Liver (tissue), 9 donors: ENCODE data around the gene DTNA. TPM values are rescaled to one million over a fixed set of nuclear protein-coding genes. Genes with fewer than 3 reads are reported as not detected.

Source experiments
- DNase-seq: peaks from one replicate; pipeline ENCODE4 v3.0.0-alpha.2; 2017; ENCODE audit warnings: low spot score
- H3K27ac ChIP-seq, 2 donors: one replicate each; pipeline ENCODE4 v1.7.0; 2013; ENCODE audit warnings: inconsistent platforms in 2 of 2, low read length in 2 of 2, control low read depth in 1 of 2, low read depth in 1 of 2, mild to moderate bottlenecking in 1 of 2
- H3K27me3 ChIP-seq, 4 donors: one replicate each; pipeline versions ENCODE4 v1.6.1 to v1.7.0; 2013; ENCODE audit warnings: low read length in 3 of 4, inconsistent platforms in 1 of 4, mild to moderate bottlenecking in 1 of 4, moderate library complexity in 1 of 4; ENCODE audit not compliant: control insufficient read depth in 4 of 4, insufficient read depth in 4 of 4
- H3K36me3 ChIP-seq, 4 donors: one replicate each; pipeline versions ENCODE4 v1.6.1 to v1.7.0; 2013; ENCODE audit warnings: low read length in 3 of 4, mild to moderate bottlenecking in 3 of 4, low read depth in 1 of 4, moderate library complexity in 1 of 4; ENCODE audit not compliant: control insufficient read depth in 4 of 4, insufficient read depth in 3 of 4
- H3K4me1 ChIP-seq, 4 donors: one replicate each; pipeline versions ENCODE4 v1.6.1 to v1.7.0; 2013; ENCODE audit warnings: low read length in 3 of 4, mild to moderate bottlenecking in 3 of 4, moderate library complexity in 1 of 4; ENCODE audit not compliant: control insufficient read depth in 4 of 4, insufficient read depth in 4 of 4
- H3K4me3 ChIP-seq, 3 donors: one replicate each; pipeline versions ENCODE4 v1.6.1 to v1.7.0; 2013; ENCODE audit warnings: low read length in 3 of 3, control low read depth in 1 of 3, low read depth in 1 of 3, mild to moderate bottlenecking in 1 of 3
- H3K9ac ChIP-seq, 2 donors: one replicate each; pipeline ENCODE4 v1.7.0; 2013; ENCODE audit warnings: low read length in 2 of 2, mild to moderate bottlenecking in 2 of 2, moderate library complexity in 2 of 2, control low read depth in 1 of 2, low read depth in 1 of 2
- H3K9me3 ChIP-seq, 4 donors: one replicate each; pipeline versions ENCODE4 v1.6.1 to v1.7.0; 2013; ENCODE audit warnings: low read length in 3 of 4; ENCODE audit not compliant: control insufficient read depth in 4 of 4
- CTCF ChIP-seq: fragments of 150-350 bp; IDR thresholded peaks from 2 replicates; pipeline ENCODE4 v1.5.1; 2017; ENCODE audit warnings: improper control_type of control experiment, low read depth, low read length; ENCODE audit not compliant: missing input control
- FOXA1 ChIP-seq: IDR thresholded peaks from 2 replicates; pipeline ENCODE4 v1.6.1; 2016; ENCODE audit warnings: antibody characterized with exemption
- FOXA2 ChIP-seq: IDR thresholded peaks from 2 replicates; pipeline ENCODE4 v1.6.1; 2016; ENCODE audit warnings: antibody characterized with exemption
- GABPA ChIP-seq, 2 donors: IDR thresholded peaks in 1 of 2; conservative IDR thresholded peaks in 1 of 2; 2 replicates each; pipeline ENCODE4 v1.6.1; 2016; ENCODE audit warnings: antibody characterized with exemption in 2 of 2, mild to moderate bottlenecking in 1 of 2, moderate library complexity in 1 of 2
- HNF4G ChIP-seq: IDR thresholded peaks from 2 replicates; pipeline ENCODE4 v1.6.1; 2016; ENCODE audit warnings: antibody characterized with exemption
- JUND ChIP-seq, 2 donors: IDR thresholded peaks; 2 replicates each; pipeline ENCODE4 v1.6.1; 2016; ENCODE audit warnings: antibody characterized with exemption in 2 of 2
- REST ChIP-seq: IDR thresholded peaks from 2 replicates; pipeline ENCODE4 v1.6.1; 2016; ENCODE audit warnings: antibody characterized with exemption, mild to moderate bottlenecking
- RXRA ChIP-seq, 2 donors: IDR thresholded peaks; 2 replicates each; pipeline ENCODE4 v1.6.1; 2017 to 2018; ENCODE audit warnings: antibody characterized with exemption in 2 of 2, mild to moderate bottlenecking in 1 of 2
- SP1 ChIP-seq: IDR thresholded peaks from 2 replicates; pipeline ENCODE4 v1.6.1; 2018; ENCODE audit warnings: antibody characterized with exemption, mild to moderate bottlenecking
- ZBTB33 ChIP-seq: IDR thresholded peaks from 2 replicates; pipeline ENCODE4 v1.6.1; 2016; ENCODE audit warnings: antibody characterized with exemption
- WGBS: extraction: QIAGEN DNeasy Blood & Tissue Kit; methylation state at CpG from one replicate; pipeline ENCODE4 v1.1.7; 2013; 5-methylcytosine and 5-hydroxymethylcytosine counted together
- polyA plus RNA-seq, 2 donors: library from polyadenylated mRNA; stranded (reverse) in 1 of 2; unstranded in 1 of 2; fragments of 200-250 nt in 1 of 2; fragments of >200 nt in 1 of 2; fragmentation: Nextera tagmentation in 1 of 2; extraction: Ambion mirVana in 1 of 2; gene quantifications; one replicate each; pipeline versions ENCODE4 v1.2.1 to v1.2.3, GENCODE V29; 2013 to 2015
- total RNA-seq, 2 donors: library from RNA; depleted of rRNA; stranded (reverse); fragments of >200 nt; gene quantifications; one replicate each; pipeline ENCODE4 v1.2.3, GENCODE V29; 2014
- donor health status: healthy.
- donor health status: healthy.
- donor health status: healthy.
- donor health status: healthy.
- donor health status: healthy.

The DTNA gene
- total and polyA plus RNA-seq, 4 donors: 0.33 to 3.2 (median 1.4) TPM

GRCh38 chr18:34702814-34703213, 7.3 kb upstream of the DTNA start:
- TF ChIP-seq FOXA1 (no peak), CTCF (no peak), ZBTB33 (no peak), HNF4G (no peak), RXRA (IDR thresholded peaks at IDR 0.05) (no peak), REST (no peak), GABPA (IDR thresholded peaks at IDR 0.05 in 1 of 2, conservative IDR thresholded peaks at IDR 0.05 in 1 of 2) (no peak)
- WGBS: 91% methylated on average over 3 of the region's 3 CpGs
- Histone ChIP-seq H3K36me3 (no peaks in the 10 kb centered on the region), H3K9me3 (no peaks in the 10 kb centered on the region), H3K4me1 (no peaks in the 10 kb centered on the region), H3K27ac (no peak overlapping the region), H3K27me3 (no peaks in the 10 kb centered on the region), H3K4me3 (no peak overlapping the region), H3K9ac (no peak overlapping the region)
- DNase-seq: no peak

GRCh38 chr18:34704074-34704473, 6.0 kb upstream of the DTNA start:
- H3K27ac ChIP-seq: no peak overlapping the region
- DNase-seq: no peak
- H3K4me1 ChIP-seq: no peaks in the 10 kb centered on the region
- no peak overlapping the region for H3K4me3 ChIP-seq
- H3K36me3 ChIP-seq: no peaks in the 10 kb centered on the region
- no peak overlapping the region for H3K9ac ChIP-seq
- no peaks in the 10 kb centered on the region for H3K9me3 ChIP-seq
- peaks cover 0 to 1% (median 0%) of the 10 kb centered on the region in 4 donors for H3K27me3 ChIP-seq
- no peak for TF ChIP-seq SP1
- TF ChIP-seq FOXA2: no peak
- TF ChIP-seq ZBTB33: no peak
- no peak for TF ChIP-seq JUND (IDR thresholded peaks at IDR 0.05)
- 86% methylated on average over 1 of the region's 1 CpG for WGBS
